ENCODE results near the gene G6PC1. TPM values are rescaled to one million over a fixed set of nuclear protein-coding genes. Genes with fewer than 3 reads are reported as not detected.

Gene G6PC1
- total and polyA plus RNA-seq, 2 of the 13 experiments (the other 11 are each of a cell fraction or from before 2014, with no cell fraction given) = 1.7 to 37.9 TPM

DNA sequence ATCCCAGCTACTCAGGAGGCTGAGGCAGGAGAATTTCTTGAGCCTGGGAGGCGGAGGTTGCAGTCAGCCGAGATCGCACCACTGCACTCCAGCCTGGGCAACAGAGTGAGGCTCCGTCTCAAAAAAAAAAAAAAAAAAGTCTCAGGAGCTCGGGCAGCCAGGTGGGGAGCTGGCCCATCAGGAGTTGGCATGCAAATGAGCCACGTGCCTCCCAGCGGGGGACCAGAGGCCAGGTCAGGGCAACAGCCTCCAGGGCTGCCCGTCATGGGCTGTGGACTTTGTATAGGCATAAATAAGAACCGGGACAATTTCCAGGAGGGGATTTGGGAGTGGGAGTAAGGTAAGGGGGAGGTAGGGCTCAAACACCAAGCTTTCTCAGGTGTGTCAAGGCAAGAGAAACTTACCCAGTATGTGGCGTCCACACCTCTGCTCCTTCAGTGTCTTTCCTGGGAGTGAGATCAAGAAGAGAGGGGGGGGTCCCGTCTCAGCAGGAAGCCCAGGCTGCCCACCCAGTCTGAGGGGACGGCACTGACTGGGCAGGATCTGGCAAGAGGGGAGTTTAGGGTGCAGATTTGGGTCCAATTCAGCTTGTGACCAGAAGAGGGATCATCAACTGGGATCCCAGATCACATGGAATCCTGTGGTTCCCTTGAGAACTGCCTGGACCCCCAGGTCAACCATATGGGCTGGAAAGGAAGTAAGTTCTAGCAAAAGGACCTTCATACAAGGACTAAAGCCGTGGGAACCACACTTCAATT is 22.3 kb upstream of the G6PC1 start (continued):
- TF ChIP-seq, protein P1, sequence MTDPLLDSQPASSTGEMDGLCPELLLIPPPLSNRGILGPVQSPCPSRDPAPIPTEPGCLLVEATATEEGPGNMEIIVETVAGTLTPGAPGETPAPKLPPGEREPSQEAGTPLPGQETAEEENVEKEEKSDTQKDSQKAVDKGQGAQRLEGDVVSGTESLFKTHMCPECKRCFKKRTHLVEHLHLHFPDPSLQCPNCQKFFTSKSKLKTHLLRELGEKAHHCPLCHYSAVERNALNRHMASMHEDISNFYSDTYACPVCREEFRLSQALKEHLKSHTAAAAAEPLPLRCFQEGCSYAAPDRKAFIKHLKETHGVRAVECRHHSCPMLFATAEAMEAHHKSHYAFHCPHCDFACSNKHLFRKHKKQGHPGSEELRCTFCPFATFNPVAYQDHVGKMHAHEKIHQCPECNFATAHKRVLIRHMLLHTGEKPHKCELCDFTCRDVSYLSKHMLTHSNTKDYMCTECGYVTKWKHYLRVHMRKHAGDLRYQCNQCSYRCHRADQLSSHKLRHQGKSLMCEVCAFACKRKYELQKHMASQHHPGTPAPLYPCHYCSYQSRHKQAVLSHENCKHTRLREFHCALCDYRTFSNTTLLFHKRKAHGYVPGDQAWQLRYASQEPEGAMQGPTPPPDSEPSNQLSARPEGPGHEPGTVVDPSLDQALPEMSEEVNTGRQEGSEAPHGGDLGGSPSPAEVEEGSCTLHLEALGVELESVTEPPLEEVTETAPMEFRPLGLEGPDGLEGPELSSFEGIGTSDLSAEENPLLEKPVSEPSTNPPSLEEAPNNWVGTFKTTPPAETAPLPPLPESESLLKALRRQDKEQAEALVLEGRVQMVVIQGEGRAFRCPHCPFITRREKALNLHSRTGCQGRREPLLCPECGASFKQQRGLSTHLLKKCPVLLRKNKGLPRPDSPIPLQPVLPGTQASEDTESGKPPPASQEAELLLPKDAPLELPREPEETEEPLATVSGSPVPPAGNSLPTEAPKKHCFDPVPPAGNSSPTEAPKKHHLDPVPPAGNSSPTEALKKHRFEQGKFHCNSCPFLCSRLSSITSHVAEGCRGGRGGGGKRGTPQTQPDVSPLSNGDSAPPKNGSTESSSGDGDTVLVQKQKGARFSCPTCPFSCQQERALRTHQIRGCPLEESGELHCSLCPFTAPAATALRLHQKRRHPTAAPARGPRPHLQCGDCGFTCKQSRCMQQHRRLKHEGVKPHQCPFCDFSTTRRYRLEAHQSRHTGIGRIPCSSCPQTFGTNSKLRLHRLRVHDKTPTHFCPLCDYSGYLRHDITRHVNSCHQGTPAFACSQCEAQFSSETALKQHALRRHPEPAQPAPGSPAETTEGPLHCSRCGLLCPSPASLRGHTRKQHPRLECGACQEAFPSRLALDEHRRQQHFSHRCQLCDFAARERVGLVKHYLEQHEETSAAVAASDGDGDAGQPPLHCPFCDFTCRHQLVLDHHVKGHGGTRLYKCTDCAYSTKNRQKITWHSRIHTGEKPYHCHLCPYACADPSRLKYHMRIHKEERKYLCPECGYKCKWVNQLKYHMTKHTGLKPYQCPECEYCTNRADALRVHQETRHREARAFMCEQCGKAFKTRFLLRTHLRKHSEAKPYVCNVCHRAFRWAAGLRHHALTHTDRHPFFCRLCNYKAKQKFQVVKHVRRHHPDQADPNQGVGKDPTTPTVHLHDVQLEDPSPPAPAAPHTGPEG (CRISPR knock-in tag; IDR thresholded peaks at IDR 0.05) = 0 out of 2 replicates have a peak, but pooled peaks have one; percentile 47
- TF ChIP-seq ZNF343 (CRISPR knock-in tag; IDR thresholded peaks at IDR 0.05) = 0 out of 2 replicates have a peak, but pooled peaks have one; percentile 8
- no peak for TF ChIP-seq MXD1 (CRISPR knock-in tag; IDR thresholded peaks at IDR 0.05)
- TF ChIP-seq GATAD2A (CRISPR knock-in tag; IDR thresholded peaks at IDR 0.05) = peak; percentile 56
- TF ChIP-seq ZNF446 (CRISPR knock-in tag; IDR thresholded peaks at IDR 0.05) = no peak
- no peak for TF ChIP-seq IKZF4 (CRISPR knock-in tag; IDR thresholded peaks at IDR 0.05; ENCODE audit: borderline replicate concordance, low read depth, not compliant biosample characterization)
- TF ChIP-seq, protein P2, sequence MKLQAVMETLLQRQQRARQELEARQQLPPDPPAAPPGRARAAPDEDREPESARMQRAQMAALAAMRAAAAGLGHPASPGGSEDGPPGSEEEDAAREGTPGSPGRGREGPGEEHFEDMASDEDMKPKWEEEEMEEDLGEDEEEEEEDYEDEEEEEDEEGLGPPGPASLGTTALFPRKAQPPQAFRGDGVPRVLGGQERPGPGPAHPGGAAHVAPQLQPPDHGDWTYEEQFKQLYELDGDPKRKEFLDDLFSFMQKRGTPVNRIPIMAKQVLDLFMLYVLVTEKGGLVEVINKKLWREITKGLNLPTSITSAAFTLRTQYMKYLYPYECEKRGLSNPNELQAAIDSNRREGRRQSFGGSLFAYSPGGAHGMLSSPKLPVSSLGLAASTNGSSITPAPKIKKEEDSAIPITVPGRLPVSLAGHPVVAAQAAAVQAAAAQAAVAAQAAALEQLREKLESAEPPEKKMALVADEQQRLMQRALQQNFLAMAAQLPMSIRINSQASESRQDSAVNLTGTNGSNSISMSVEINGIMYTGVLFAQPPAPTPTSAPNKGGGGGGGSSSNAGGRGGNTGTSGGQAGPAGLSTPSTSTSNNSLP (IDR thresholded peaks at IDR 0.05; ENCODE audit: low read depth, low read length) = no peak
- TF ChIP-seq, protein P3, sequence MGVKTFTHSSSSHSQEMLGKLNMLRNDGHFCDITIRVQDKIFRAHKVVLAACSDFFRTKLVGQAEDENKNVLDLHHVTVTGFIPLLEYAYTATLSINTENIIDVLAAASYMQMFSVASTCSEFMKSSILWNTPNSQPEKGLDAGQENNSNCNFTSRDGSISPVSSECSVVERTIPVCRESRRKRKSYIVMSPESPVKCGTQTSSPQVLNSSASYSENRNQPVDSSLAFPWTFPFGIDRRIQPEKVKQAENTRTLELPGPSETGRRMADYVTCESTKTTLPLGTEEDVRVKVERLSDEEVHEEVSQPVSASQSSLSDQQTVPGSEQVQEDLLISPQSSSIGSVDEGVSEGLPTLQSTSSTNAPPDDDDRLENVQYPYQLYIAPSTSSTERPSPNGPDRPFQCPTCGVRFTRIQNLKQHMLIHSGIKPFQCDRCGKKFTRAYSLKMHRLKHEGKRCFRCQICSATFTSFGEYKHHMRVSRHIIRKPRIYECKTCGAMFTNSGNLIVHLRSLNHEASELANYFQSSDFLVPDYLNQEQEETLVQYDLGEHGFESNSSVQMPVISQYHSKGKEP (CRISPR knock-in tag; IDR thresholded peaks at IDR 0.05) = no peak
- TF ChIP-seq PAWR (CRISPR knock-in tag; IDR thresholded peaks at IDR 0.05; ENCODE audit: borderline replicate concordance) = no peak
- TF ChIP-seq PRMT3 (CRISPR knock-in tag; IDR thresholded peaks at IDR 0.05; ENCODE audit: borderline replicate concordance, low read depth) = no peak
- no peak; the same call in 1 of the 2 replicates for TF ChIP-seq ZBTB38 (CRISPR knock-in tag; IDR thresholded peaks at IDR 0.05)
- no peak for TF ChIP-seq NFYB (CRISPR knock-in tag; IDR thresholded peaks at IDR 0.05)
- 0 out of 2 replicates have a peak, but pooled peaks have one; percentile 36 for TF ChIP-seq ZNF704 (CRISPR knock-in tag; IDR thresholded peaks at IDR 0.05; ENCODE audit: borderline replicate concordance)
- TF ChIP-seq ZNF160 (CRISPR knock-in tag; IDR thresholded peaks at IDR 0.05) = no peak; the same call in 1 of the 2 replicates

Data from HepG2 (cell line).